A673 (cell line): ENCODE data around the gene CLDN34.

Experiments used
- CTCF ChIP-seq: fragments of 300-800, 200-600 bp; sonication (generic); conservative IDR thresholded peaks from 2 replicates; pipeline ENCODE4 v1.5.1; 2017; ENCODE audit warnings: low read depth, mild to moderate bottlenecking, antibody characterized with exemption, low read length, moderate library complexity, mixed read lengths
- EZH2 ChIP-seq: fragments of 200-600 bp; sonication (generic); IDR thresholded peaks from 2 replicates; pipeline ENCODE4 v1.6.1; 2017; ENCODE audit warnings: borderline replicate concordance, low read depth, mild to moderate bottlenecking, mixed read lengths, antibody characterized with exemption, low read length; ENCODE audit not compliant: poor library complexity, severe bottlenecking

DNA sequence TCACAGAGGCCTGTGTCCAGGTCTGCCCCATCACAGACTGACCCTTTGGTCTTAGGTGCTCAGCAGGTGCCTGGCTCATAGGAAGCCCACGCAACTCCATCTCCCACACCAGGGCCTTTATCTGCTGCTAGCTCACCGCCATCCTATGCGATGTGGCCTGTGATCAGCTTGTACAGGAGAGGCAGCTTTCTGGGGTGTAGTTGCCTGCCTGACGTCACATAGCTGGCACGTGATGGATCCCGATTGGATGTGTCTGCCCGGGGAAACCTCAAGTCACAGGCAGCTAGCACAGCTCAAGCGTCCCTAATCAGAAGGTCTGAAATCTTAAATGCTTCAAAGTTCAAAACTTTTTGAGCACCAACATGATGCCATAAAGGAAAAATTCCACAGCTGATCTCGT is 41.2 kb upstream of the CLDN34 start:
- no peak for TF ChIP-seq CTCF
- TF ChIP-seq EZH2, result no peak
